C1 segment of cervical spinal cord (tissue), 14 donors: Measurements from ENCODE around the gene API5.

Experiments used
- DNase-seq, 14 donors: peaks; one replicate each; lab custom pipeline; 2025; lab: John Stamatoyannopoulos, UW

API5 gene

GRCh38 chr11:43359422-43359818, 47.6 kb downstream of the API5 start:
- peak in 2 of 14 donors; percentile 28 to 31 for DNase-seq

GRCh38 chr11:43360361-43361032, 48.7 kb downstream of the API5 start:
- DNase-seq: no peak

GRCh38 chr11:43366677-43367076, 54.9 kb downstream of the API5 start:
- no peak for DNase-seq

DNA sequence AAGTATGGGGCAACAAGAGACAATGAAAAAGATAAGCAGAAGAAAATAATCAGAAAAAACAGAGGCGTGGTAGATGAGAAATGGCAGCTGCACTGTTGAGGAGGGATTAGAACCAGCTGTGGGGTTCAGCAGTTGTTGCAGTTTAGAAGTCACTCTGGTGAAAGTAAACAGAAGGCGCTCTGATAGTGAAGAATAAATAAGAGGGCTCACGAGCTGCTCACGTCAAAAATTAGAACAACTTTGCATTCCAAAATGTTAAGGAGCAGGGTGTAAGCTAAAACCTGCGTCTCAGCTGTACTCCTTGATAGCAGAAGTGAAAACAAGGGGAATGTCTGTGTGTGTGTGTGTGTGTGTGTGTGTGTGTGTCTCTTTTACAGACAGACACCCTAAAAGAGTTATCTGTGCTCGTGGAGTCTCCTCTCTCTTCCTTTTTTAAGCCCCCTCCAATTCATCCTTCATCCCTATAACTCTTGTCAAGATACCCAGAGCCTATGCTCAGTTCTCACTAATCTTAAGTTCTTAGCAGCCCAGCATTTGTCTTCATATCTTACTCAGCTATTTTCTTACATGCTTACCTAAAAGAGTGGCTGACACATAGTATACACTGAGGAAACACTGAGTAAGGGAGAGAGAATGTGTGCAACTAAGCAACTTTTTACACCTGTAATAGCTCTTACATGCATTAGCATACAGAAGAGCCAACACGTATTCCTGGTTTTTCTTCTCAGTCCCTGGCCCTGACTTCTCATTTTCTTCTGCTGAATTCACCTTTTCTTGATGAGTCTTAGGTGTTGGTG, 55.8 kb downstream of the API5 start:
- DNase-seq: no peak

GRCh38 chr11:43376065-43376464, 64.3 kb downstream of the API5 start:
- no peak for DNase-seq

DNA sequence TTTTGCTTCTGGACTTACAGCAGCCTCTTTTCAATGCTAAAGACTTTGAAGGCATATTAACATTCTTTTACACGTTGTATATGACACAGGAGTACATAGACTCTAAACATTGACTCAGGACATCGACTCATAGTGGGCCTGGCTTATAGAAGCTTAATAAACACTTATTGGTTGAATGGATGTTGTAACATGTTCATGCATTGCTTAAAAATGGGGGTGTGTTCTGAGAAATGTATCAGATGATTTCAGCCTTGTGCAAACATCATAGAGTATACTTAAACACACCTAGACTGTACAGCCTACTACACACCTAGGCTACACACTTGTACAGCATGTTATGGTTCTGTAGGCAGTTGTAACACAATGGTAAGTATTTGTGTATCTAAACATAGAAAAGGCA, 64.8 kb downstream of the API5 start:
- no peak for DNase-seq

GRCh38 chr11:43377389-43377788, 65.6 kb downstream of the API5 start:
- DNase-seq: no peak

GRCh38 chr11:43378897-43379296, 67.1 kb downstream of the API5 start:
- no peak for DNase-seq

- no peak for DNase-seq
These were observed 70.0 kb downstream of the API5 start for GRCh38 chr11:43381802-43382201.

GRCh38 chr11:43382614-43383013, 70.8 kb downstream of the API5 start:
- no peak for DNase-seq

GRCh38 chr11:43384393-43384792, 72.6 kb downstream of the API5 start:
- no peak for DNase-seq

- DNase-seq: no peak
These were observed 80.9 kb downstream of the API5 start for GRCh38 chr11:43392713-43393112.

- peak in 1 of 14 donors; percentile 4 for DNase-seq
These were observed 82.1 kb downstream of the API5 start for GRCh38 chr11:43393765-43394355.
